Fibroblast of skin of left quadriceps (primary cell): ENCODE measurements around the gene ANOS1.

Experiments used
- DNase-seq, 2 experiments: peaks; one replicate each; pipeline ENCODE4 v3.0.0-alpha.2; 2013; ENCODE audit warnings: low read depth in 2 of 2

Gene ANOS1

GRCh38 chrX:8714164-8714563, 17.8 kb downstream of the ANOS1 start:
- DNase-seq, result no peak

GRCh38 chrX:8711401-8711800, 20.5 kb downstream of the ANOS1 start:
- DNase-seq, result no peak

GRCh38 chrX:8704184-8704583, 27.8 kb downstream of the ANOS1 start:
- DNase-seq, result no peak

GRCh38 chrX:8692871-8693270, 39.1 kb downstream of the ANOS1 start:
- peak in 1 of 2 experiments; percentile 2 for DNase-seq

- DNase-seq, result no peak
Observed at GRCh38 chrX:8689473-8689872, 42.5 kb downstream of the ANOS1 start.

- DNase-seq, result no peak
Observed at GRCh38 chrX:8688776-8689175, 43.2 kb downstream of the ANOS1 start.

- DNase-seq, result no peak
Observed at GRCh38 chrX:8684201-8684965, 47.6 kb downstream of the ANOS1 start.

GRCh38 chrX:8683687-8684086, 48.2 kb downstream of the ANOS1 start:
- DNase-seq, result no peak

GRCh38 chrX:8679550-8679949, 52.4 kb downstream of the ANOS1 start:
- no peak for DNase-seq

GRCh38 chrX:8675006-8675630, 56.8 kb downstream of the ANOS1 start:
- no peak for DNase-seq

GRCh38 chrX:8673201-8673600, 58.7 kb downstream of the ANOS1 start:
- DNase-seq, result no peak

GRCh38 chrX:8672176-8672575, 59.8 kb downstream of the ANOS1 start:
- no peak for DNase-seq

- no peak for DNase-seq
Observed at GRCh38 chrX:8668813-8669212, 63.1 kb downstream of the ANOS1 start.

- DNase-seq, result no peak
Observed at GRCh38 chrX:8663325-8663724, 68.6 kb downstream of the ANOS1 start.

GRCh38 chrX:8657883-8658282, 74.1 kb downstream of the ANOS1 start:
- DNase-seq, result no peak

- no peak for DNase-seq
Observed at GRCh38 chrX:8653956-8654355, 78.0 kb downstream of the ANOS1 start.

- DNase-seq, result no peak
Observed at GRCh38 chrX:8649969-8650368, 82.0 kb downstream of the ANOS1 start.

GRCh38 chrX:8647176-8647575, 84.8 kb downstream of the ANOS1 start:
- no peak for DNase-seq

GRCh38 chrX:8639949-8640475, 91.9 kb downstream of the ANOS1 start:
- no peak for DNase-seq

GRCh38 chrX:8636497-8636896, 95.4 kb downstream of the ANOS1 start:
- no peak for DNase-seq

- DNase-seq, result no peak
Observed at GRCh38 chrX:8635812-8636211, 96.1 kb downstream of the ANOS1 start.

- DNase-seq, result no peak
Observed at GRCh38 chrX:8632924-8633323, 99.0 kb downstream of the ANOS1 start.

- DNase-seq, result no peak
Observed at GRCh38 chrX:8629871-8630270, 102.1 kb downstream of the ANOS1 start.
